CD4-positive, alpha-beta T cell treated with Interleukin-17A for 4 hours (primary cell): Measurements from ENCODE around the gene DCP1B.

Source experiments
- DNase-seq: peaks from one replicate; pipeline ENCODE4 v3.0.0-alpha.2; 2020; ENCODE audit warnings: mixed read lengths

The DCP1B gene

DNA sequence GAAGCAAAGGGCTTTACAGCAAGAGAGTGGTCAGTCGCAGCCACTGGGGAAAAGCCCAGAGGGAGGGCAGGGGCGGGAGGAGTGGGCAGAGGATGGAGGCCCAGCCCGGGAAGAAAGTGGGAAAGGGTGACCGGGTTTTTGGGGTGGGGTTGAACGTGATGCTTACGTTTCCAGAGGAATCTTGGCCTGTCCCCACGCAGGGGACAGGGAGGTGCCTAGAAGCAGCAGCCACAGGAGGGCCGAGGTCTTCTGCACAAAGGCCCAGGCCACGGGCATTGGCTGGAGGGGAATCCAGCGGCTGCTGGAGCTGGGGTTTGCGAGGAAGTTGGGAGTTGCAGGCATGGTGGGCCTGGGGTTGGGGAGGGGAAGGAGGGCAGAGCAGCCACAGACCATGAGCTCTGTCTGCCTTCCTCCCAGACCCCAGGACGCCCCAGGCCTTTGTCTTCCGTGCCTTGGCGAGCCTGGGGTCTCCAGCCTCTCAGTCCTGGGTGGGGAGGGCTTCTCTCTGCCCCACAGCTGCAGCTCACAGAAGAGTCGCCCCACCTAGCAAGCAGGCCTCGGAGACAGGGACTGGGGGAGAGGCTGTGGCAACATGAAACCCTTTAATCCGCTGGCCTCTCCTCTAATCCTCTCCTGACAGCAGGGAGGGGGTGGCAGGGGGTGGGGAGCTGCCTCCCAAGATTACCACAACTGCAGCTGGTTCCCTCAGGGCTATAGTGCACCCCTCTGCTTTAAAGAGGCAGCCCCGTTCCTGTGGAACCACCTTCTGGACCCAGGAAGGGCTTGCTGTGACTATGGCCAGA, 86.0 kb downstream of the DCP1B start, which contains the start of gene CACNA2D4:
Gene CACNA2D4, minus strand, starts transcription at position 572 of the 803 bp plus-strand sequence. Its CDS starts 179 bp downstream, at position 393.
- DNase-seq, result no peak

DNA sequence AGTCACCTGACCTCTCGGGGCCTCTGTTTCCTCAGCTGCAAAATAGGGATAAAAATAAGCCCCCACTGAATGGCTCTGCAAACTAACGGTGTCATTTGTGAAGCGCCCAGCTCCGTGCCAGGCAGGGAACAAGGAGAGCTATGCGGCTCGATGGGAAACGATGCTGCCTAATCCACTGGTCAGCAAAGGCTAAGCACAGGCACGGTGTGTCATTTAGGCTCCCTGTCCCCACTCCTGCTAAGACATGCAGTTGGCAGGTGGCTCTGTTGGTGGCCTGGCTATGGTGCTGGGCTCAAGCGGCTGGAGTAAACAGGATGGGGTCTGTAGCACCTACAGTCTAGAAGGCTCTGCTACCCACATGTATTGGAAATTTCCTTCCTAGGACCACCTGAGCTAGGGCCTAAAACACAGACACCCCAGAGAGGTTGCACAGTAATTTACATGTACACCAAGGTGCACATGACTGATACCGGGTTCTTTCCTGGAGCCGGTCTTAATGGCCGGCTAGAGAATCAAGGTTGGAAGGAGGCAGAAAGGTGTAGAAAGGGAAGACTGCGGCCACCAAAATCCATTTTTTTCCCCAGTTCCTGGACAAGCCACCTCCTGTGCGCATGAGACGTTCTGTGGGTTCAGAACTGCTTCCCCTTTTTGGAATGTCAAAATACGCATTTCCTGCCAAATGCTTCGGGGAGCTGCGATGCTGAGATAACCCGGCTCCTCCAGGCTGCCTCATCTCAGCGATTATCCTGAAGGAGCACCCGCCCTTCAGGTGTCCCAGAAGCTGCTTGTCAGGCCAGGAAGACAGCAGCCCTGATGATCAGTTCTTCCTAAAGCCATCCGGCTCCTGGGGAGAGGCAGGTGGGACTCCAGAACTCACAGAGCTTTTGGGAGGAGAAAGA, 86.8 kb downstream of the DCP1B start:
- no peak for DNase-seq

DNA sequence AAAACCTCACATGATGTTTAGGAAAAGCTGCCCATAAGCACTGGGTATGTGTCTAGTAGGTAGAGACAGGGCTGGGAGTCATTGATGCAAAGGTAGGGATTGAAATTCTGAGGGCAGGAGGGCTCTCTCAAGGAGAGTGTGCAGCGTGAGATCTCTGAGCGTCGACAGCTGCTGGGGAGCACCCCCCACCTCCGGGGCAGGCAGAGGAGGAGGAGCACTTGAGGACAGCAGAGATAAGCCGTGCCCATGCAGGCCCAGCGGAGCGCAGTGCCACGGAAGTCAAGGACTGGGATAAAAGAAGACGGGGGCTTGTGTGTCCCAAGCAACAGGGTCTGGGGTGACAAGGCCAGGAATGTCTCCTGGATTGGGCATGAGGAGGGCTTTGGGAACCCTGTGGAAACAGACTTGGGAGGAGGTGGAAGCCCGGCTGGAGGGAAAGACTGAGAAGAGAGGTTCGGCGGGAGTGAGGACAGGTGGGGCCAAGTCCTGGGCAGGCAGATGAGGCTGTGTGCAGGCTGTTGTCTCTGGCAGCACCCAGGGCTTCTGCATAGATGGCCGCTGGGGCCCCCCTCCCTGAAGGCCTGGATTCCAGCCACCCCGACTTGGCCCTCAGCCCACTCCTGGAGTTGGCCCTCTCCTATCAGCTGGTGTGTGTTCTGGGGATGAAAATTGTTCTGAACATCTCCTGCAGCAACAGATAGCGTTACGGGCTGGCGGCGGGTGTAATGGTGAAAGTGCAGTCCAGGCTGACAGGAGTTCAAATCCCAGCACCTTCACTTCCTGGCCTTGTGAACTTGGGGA, 87.7 kb downstream of the DCP1B start:
- DNase-seq, result no peak

DNA sequence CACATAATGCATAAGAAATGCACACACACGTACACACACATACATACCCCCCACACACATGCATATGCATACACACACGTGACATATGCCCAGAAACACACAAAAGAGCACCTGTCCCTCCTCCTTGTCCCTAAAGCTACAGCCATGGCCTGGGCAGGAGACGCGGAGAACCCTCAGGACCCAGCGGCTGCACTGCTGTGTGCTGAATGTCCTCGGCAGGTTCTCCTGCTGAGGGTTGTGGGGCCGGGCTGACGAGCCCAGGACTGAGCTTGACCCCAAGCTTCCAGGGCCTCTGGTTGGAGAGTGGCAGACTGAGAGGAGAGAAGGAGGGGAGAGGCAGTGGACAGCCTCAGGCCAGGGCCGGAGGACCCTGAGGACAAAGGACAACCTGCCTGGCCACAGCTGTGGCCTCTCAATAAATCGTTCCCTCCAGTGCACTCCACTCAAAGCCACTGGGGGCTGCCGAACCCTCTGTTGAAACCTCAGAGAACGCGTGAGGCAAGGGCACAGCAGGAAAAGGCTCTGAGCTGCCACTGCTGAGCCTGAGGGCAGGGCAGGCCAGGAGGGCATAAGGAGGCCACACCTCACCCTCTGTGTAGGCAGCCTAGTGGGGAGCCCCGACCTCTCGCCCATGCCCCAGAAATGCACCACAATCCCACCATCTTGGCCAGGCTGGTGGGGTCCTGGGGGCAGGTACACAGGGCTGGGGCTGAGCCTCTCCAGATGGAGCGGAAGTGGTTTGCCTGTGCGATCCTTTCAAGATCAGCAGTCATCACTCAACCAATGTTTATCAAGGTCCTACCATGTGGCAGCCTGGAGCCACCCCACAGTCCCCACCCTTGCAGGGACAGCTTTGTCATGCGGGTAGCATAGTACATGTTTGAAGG, 88.9 kb downstream of the DCP1B start:
- DNase-seq, result peak; percentile 57

- no peak for DNase-seq
Observed at GRCh38 chr12:1914114-1914911, 89.9 kb downstream of the DCP1B start.

DNA sequence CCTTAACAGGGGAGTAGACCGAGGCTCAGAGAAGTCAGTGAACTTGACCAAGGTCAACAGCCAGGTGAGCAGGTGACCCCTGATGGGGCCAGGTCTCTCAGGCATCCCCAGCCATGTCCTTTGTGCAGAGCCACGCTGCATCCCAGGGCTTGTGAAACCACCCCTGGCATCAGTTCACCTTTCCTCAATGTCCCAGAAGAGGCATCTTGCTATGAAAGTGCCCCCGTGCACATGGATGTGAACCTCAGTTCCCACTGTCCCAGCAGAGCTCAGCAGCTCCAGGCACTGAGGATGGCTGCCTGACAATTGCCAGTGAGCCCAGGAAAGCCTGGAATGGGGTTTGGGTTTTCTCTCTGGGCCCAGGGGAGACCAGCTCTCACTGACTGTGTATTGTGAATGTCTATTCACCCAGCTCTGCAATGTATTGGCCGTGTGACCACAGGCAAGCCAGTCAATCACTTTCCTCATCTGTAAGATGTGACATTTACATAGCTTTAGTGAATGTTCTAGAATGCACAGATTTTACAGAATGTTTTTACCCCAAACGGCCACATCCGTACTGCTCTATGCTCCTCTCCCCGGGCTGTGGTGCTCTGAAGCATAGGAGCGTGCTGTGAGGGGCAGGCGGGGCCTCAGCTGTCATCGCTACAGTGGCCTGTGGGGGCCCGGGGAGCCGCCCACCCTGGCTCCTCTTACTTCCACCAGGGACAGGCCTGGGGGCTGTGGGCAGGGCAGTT, 90.7 kb downstream of the DCP1B start:
- DNase-seq, result no peak

GRCh38 chr12:1912580-1913376, 91.5 kb downstream of the DCP1B start:
- no peak for DNase-seq

DNA sequence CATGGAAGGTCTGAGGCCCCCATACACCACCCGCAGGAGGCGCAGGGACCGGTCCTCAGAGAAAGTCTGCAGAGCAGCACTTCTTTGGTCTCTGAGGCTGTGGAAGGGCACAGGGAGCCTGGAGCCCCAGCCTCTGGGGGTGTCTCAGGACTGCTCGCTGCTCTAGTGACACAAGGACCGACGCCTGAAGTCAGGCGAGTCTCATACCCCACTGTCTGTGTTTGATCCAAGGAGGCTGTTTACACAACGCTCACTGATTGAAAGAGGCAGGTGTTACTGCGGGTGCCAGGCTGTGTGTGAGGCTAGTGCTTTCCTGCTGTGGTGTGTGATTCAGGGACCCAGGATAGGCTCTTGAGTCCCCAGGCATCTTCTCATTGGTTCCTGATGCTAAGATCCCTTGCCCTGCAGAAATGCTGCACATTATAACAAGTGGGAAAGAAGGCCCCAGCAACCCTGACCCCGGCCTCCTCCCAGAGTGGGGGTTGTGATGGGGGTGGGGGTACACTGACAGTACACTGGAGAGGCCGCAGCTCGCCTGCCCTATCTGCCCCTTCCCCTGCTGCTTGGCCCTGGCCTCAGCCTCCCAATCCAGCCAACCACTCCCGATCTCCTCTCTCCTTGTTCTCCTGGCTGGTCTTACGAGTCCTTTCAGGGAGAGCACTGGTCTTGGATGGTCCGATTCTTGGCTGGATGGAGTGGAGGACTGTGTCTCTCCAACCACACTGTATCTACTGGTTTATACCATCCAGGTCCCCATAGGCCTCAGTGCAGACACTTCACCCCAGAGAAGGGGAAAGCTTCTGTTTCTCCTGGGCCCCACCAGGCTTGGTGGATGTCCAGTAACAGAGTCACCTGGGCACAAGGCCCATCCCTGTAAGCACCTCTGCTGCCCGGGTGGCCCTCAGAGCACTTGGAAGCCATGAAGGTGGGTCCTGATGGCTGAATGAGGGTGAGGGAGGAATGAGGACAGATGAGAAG, 92.4 kb downstream of the DCP1B start:
- no peak for DNase-seq

DNA sequence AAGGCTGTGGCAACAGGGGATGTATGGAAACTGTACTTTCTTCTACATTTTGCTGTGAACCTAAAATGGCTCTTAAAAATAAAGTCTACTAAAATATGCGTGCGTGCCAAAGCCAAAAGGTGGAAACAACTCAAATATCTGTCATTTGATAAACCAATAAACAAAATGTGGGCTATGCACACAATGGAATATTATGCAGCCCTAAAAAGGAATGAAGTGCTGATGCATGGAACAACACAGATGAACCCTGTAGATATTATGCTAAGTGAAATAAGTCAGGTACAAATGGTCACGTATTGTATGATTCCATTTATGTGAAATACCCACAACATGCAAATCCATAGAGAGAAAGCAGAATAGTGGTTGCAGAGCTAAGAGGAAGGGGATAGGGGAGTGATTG, 93.8 kb downstream of the DCP1B start:
- no peak for DNase-seq

DNA sequence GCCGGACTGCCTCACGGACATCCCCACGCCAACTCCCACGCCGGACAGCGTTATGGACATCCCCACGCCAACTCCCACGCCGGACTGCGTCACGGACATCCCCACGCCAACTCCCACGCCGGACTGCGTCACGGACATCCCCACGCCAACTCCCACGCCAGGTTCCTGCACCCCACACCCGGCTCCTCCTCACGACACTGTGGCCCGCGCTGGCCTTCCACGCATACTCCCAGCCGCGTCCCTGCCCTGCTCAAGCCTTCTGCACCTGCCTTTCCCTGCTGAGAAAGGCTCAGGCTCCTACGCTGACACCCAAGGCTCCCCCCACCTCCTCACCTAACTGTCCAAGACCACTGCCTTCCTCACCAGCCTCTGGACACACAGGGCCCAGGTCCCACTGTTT, 95.5 kb downstream of the DCP1B start:
- DNase-seq, result no peak

GRCh38 chr12:1907652-1908611, 96.3 kb downstream of the DCP1B start:
- peak; percentile 49 for DNase-seq

DNA sequence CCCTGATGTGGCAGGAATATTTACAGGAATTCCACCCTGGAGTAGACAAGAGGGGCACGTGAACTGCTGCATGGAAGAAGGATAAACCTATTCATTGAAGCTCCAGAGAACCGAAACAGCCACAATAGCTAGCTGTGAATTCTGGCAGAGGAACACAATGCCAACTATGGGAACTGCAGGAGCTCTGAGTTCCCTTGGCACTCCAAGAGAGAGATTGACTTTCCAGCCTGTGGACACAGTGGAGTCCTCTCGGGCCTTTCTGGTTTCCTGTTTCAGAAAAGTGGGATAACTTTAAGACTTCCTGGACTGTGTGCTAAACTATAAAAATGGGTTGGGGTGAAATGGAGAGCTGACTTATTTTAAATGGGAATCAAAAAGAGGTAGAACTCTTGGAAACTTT, 97.7 kb downstream of the DCP1B start:
- no peak for DNase-seq

DNA sequence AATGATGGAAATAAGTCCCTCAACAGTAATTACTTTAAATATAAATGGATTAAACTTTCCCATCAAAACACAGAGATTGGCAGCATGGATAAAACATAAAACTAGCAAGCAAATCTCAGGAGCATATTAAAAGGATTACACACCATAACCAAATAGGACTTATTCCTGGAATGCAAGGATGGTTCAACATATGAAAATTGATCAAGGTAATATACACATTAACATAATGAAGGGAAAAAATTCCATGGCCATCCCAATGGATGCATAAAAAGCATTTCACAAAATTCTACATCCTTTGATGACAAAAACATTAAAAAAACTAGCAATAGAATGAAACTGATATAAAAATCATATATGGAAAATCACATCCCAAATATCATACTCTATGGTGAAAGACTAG, 99.4 kb downstream of the DCP1B start:
- DNase-seq, result no peak

- no peak for DNase-seq
Observed at GRCh38 chr12:1896964-1897363, 107.3 kb downstream of the DCP1B start.
